EH (cell line): ENCODE results near the gene MORN5.
"Not testable (repeated sequence)": the region's sequence is repeated elsewhere in the genome, so short reads cannot be mapped to it uniquely, and the experiment has no call there.

Experiments used
- DNase-seq: peaks from one replicate; pipeline ENCODE4 v3.0.0-alpha.2; 2015; ENCODE audit warnings: low read depth

MORN5 gene

DNA sequence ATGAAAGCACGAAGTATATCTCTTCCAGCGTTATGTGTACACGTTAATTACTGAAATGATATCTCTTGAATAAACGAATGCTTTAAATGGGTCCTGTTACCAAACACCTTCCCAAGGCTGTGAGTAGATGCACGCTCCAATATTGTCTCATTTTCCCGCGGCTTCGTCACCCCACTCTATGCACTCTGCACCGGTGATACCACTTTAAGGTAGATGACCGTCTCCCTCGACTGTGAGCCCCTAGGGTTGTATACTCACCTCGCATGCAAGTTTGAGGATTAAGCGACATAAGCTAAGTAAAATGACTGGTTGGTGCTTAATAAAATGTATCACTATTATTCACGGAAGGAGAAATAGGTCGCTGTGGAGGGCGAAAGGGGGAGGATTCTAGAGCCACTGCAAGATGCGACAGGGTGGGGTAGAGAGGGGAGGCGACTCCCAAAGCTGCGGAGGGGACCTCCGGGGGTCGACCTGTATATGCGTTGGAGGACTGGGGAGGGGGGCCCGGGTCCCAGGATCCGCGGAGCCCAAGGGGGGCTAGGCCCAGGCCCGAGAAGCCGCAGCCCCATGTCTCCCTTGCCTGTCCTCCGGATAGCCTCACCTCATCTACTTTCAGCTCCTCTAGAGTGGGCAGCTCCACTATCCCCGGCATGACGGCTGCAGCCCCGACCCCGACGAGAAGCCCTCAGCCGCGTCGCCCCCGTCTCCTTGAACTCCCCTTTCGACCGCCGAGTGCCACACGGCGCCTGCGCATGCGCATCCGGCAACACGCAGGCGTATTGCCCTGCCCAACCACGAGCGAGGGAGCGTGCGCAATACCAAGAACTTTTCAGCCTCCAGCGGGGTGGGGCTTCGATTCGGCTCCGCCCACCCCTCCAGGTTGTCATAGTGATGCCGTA lies at the start of gene MORN5, which contains the start of gene NDUFA8:
Gene MORN5, plus strand, starts transcription at position 883 of the 899 bp plus-strand sequence. CDS start 65 bp downstream, outside the sequence.
Gene NDUFA8, minus strand, starts transcription at position 754 of the 899 bp plus-strand sequence. Its CDS starts 102 bp downstream, at position 652.
- DNase-seq = peak; percentile 96

DNA sequence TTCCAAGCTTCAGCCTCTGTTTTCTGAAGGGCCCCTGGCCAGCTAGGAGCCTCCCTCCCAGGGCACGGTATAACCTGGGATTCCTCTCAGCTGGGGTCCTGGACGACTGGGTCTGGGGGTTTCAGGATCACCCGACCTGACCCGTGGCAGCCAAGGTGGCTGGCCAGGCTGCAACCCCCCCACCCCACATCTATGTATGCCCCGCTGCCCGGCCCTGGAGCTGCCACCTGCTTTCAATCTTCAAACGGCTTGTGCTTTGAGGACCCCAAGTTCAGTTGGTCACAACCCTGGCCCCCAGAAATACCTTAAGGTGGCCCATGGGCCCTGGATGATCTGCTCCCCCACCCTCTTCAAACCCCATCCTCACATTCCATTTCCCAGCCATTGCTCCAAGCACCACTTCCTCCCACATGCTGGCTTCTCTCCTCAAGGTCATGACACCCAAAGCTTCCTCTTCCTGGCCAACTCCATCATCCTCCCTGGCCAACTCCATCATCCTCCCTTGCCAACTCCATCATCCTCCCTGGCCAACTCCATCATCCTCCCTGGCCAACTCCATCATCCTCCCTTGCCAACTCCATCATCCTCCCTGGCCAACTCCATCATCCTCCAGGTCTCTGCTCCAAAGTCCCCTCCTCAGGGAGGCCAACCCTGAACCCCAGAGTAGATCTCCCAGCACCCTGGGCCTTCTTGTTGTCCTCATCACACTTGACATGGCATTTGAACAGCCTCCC lies 49.4 kb upstream of the MORN5 start:
- no peak for DNase-seq

DNA sequence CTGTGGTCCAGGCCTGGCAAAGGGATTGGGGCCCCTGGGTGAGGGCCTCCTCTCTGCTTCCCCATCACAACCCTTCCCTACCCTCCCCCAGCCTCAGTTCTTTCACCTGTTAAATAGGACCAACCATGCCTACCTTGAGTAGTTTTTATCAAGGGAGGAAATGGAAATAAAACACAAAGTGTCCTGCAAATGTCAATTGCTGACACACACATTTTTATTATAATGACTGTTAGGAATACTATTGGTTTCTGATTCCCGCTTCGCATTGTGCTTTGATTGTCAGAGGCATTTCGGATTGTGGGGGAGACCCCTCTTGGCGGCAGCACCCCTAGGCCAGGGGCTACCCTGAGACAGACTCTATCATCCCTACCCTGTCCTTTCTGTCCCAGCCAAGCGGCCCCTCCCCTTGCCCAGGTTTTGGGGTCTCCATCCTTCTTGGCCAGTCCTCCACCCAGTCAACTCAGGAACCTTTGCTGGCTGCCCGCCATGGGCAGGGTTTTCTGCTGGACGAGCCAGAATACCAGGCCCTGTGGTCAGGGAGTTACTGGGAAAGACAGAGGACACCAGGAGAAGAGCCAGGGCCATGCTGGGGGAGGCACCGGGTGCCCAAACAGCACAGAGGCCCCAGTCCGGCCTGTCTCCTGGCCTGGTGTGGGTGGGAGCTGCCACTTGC lies 48.2 kb upstream of the MORN5 start:
- no peak for DNase-seq

DNA sequence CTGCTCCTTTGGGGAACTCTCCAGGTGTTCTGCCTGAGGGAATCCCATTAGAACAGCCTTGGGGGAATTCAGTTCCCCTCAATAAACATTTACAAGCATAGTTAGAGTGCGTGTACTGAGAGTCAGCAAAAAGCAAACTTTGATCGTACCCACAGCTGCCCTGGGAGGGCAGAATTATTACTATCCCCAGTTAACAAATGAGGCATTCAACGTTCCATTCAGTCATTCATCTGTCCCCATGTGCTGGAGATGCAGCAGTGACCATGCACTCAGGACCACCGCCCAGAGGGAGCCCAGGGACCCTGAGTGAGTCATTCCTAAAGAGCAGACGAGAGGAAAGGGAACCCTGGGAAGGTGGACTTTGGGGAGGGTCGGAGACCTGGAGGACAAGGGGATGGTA lies 47.5 kb upstream of the MORN5 start:
- no peak for DNase-seq

DNA sequence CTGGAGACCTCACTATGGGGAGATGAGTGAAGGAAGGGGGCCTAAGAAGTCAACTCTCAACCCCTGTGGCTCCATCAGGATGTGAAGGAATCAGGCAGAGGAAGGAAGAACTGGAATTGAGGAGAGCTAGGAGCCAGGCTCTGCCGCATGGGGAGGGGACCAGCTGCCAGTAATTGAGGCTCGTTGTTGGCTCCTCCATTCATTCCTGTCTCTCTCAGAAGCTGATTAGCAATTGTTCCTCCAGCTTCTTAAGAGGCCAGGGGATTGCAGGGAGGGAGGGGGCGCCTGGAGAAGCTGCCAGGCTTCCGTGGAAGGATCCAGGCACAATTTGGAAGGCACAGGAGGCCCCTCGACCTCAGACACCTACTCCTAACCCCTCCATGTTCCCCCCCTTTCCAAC lies 46.1 kb upstream of the MORN5 start:
- no peak for DNase-seq

DNA sequence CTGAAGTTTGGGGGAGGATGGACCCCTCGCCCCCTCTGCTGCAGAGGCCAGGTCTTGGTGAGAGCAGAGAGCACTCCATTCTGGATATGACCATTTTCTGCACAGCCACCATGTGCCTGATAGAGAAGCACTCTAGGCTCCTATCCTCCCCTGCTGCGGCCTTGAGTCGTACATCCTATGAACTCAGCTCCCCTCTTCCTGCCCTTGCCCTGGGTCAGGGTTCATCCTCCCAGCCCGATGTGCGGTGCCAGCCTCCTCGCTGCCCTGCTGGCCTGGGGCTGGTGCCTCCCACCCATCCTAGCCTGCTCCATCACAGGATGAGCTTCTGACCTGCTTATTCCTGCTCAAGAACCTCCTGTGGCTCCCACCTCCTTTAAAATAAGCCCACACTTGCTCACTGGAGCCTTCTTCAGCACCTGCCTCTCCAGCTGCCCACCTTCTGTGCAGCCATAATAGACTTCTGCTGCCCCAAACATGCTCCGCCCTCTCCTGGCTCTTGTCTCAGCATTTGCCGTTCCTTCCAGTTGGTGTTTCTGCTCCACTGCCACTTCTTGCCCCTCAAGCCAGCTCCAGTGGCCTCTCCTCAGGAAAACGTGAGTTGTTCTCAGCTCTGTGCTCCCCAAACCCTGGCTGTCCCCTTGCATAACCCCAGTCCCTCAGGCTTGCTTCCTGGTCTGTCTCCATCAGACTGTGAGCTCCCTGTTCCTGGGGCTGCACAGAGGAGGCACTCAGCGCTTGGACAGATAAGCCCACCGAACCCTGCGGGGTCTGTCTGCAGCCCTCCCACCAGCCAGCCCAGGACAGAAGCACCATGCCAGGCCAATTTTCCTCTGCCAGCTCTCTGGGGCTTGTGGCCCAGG lies 44.3 kb upstream of the MORN5 start:
- DNase-seq = no peak

DNA sequence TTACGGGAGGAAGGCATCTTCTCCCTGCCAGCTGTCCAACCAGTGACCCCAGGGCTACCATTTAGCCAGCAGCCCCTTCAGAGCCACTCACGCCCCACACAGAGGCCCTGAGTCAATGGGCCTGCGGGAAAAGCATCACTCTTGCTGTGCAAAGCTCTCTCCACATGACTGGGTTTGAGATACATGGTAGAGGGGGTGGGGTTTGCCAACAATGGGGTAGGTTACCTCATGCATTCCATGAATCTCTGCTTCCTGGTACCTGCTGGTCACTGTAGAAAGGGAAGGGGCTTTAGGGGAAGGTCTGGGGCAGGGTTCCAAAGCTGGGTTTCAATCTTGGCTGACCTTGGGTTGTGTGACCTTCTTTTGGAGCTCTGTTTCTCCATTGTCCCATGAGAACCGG lies 43.7 kb upstream of the MORN5 start:
- no peak for DNase-seq

DNA sequence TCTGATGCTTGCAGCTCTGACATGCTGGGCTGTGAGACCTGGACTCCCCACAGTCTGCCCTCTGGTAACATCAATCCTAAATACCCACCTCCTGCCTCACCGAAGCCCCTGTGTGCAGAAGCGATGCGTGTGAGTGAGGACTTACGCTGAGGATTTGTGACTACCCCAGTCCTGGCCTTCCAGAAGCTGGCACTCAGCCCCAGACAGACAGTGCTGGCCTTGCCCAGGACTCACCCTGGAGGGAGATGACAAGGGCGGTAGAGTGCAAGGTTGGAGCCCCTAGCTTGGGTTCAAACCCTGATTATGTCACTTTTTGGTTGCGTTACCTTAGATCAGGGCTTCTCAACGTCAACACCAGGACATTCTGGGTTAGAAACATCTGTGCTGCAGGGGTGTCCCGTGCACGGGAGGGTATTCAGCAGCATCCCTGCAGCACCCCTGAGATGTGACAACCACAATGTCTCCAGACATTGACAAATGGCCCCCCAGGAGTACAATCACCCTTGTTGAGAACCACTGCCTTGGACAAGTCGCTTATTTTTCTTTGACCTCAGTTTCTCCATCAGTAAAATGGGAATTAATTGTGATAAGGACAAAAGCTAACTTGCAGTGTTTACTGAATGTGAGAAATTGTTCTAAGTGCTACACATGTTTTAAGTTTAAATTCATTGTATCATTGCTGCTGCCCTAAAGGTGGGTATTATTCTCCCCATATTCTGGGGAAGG lies 43.1 kb upstream of the MORN5 start:
- DNase-seq = no peak

DNA sequence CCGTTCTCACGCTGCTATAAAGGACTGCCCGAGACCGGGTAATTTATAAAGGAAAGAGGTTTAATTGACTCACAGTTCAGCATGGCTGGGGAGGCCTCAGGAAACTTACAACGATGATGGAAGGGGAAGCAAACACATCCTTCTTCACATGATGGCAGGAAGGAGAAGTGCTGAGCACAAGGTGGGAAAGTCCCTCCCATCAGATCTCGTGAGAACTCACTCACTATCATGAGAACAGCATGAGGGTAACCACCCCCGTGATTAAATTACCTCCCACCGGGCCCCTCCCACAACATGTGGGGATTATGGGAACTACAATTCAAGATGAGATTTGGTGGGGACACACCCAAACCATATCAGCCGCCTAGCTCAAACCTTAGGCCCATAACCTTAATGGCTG lies 42.5 kb upstream of the MORN5 start:
- not testable (repeated sequence) for DNase-seq

DNA sequence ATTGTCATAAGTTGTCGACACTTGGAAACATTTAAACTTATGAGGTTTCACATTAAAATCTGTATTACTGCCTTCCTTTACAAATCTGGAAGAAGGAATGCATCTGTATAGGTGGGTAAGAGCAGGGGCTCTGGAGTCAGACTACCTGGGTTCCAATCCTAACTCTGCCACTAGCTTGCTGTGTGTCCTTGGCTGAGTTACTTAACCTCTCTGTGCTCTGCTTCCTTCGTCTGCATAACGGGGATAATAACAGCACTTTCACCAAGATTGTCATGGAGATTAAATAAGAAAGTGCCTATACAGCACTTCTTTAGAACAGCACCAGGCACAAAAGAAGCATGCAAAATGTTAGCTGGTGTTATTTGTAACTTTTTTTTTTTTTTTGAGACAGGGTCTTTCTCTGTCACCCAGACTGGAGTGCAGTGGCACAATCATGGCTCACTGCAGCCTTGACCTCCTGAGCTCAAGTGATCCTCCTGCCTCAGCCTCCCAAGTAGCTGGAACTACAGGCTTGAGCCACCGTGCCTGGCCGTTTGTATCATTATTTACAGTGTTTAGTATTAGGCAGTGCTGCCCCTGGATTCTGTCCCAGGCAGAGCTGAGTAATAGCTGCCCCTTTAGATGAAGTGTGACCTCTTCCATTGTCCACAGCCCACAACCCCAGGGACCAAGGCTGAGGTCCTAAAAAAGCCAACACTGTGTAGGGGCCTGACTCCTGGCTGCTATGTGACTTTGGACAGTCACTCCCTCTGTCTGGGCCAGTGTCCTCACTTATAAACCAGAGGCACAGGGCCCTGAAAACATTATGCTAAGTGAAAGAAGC lies 41.2 kb upstream of the MORN5 start:
- no peak for DNase-seq

DNA sequence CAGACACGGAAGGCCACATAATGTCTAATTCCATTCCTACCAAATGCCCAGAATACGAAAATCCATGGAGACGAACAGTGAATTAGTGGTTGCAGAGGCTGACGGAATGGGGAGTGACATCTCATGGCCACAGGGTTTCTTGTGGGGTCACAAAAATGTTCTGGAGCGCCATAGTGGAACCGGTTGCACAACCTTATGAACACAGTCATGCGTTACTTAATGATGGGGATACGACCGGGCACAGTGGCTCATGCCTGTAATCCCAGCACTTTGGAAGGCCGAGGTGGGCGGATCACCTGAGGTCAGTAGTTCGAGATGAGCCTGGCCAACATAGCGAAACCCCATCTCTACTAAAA lies 40.6 kb upstream of the MORN5 start:
- no peak for DNase-seq

DNA sequence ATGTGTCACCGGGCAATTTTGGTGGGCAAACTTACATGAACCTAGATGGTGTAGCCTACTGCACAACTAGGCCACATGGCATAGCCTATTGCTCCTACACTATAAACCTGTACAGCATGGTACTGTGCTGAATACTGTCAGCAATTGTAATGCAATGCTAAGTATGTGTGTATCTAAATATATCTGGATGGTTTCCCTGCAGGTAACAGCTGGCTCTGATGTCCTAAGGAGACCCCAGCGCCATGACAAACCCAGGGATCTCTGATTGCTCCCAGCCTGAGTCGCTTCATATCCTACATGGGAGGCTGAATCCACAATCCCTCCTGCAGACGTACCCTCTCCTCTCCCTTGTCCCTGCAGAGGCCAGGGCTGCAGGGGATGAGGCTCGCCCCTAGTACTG lies 40.0 kb upstream of the MORN5 start:
- DNase-seq = no peak

DNA sequence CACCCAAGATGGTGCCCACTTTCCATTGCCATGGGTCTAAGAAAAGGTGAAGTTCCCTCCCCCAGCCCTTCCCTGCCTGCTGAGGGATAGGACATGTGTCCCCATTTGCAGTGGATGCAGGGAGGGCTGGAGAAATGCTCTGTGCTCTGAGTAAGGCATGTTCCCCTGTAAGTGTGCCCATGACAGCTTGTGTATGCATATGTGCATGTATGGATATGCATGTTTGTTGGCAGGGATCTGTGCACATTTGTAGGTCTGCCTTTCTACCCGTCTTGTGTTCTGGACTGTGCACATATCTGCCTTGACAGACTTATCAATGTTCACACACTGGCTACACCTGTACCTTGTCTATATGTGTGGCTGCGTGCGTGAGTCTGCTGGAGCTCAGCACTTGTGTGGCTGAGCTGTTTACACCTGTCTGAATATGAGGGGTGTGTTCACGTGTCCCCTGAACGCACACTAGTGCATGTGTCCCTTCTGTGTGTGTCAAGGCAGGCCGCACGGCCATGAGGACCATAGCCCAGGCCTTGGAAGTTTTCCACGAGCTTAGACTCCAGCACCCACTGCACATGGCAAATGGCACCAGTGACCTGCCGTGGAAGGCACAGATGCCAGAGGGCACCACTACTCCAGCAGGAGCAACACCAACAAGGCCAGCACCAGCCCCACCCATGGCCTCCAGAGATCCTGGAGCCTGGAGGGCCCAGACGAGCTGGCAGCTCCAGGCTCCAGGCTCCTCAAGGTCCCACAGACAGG lies 39.2 kb upstream of the MORN5 start:
- no peak for DNase-seq

DNA sequence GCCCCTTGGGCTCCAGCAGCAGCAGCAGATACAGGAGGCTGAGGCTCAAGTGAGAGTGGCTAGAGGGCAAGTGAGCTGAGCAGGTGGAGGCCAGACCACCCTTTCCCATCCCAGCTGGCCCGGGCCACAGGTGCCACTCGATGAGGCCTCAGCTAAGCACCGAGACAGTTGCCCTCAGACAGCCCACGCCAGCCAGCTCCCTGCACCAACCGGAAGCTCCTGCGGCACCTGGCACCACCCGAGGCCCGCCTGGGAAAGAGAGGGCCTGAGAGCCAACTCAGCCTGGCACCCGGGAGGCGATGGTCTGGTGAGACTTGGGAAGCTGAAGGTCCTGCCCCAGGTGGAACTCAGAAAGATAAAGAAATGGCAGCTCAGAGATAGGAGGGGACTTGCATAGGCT lies 38.3 kb upstream of the MORN5 start:
- no peak for DNase-seq

DNA sequence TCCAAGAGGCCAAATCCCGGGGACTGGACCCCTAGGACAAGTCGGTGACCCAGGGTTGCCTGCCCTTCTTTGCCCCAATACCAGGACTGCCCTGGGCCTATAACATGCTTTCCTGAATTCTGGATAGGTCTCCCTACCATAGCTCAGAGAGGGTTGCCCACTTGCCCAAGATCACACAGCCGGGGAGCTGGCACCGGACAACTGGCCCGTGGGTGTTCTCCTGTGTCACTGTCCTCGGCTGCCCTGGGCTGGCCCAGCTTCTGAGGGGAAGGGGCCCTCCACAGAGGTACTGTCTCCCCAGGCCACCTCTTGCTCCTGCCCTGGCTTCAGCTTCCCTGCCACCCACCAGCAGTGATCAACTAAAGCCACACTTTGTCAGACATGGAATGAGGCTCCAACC lies 37.8 kb upstream of the MORN5 start:
- no peak for DNase-seq

DNA sequence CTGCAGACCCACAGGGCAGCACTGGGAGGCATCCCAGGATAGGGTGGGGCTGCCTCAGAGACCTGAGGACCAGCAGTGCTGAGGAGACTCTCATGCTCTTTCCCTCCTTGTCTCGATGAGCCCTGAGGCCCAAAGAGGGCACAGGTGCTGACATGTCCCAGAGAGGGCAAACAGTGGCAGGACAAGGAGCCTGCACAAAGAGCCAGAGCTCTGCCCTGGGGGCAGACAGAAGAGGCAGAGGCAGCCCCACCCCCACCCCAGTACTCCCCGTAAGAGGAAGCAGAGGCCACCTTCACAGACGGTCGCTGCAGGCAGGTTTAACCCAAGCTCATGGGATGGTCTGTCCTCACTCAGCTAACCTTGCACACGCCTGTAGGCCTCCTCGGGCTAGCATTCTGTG lies 37.2 kb upstream of the MORN5 start:
- no peak for DNase-seq

DNA sequence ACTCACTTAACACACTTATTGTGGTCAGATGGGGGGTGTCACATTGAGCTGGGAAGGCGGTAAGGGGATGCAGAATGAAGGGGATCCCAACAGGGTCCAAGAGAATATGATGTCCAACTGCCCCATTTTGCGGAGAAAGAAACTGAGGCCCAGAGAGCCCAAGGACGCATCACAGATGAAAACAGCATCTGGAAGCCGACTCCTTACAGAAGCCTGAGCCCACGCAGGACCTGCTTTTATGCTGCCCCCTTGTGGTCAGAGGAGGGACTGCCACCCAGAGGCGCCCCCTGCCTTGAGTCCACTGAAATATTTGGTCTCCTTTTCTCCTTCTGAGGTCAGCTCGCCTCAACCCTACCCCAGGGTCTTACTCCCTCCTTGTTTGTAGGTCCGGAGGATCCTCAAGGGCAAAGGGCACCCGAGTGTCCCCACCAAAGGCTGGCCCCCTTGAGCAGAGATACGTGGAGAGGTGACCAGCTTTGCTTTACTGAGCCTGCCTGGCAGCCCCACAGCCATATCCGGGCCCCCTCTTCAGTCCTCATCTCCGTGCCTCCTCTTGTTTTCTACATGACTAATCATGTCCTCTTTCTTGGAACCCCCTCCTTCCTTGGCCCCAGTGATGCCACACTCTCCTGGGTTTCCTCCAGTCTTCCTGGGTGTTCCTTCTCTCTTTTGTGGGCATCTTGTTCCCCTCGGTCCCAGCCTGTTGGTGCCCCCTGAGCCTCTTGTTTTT lies 36.6 kb upstream of the MORN5 start:
- peak; percentile 72 for DNase-seq

DNA sequence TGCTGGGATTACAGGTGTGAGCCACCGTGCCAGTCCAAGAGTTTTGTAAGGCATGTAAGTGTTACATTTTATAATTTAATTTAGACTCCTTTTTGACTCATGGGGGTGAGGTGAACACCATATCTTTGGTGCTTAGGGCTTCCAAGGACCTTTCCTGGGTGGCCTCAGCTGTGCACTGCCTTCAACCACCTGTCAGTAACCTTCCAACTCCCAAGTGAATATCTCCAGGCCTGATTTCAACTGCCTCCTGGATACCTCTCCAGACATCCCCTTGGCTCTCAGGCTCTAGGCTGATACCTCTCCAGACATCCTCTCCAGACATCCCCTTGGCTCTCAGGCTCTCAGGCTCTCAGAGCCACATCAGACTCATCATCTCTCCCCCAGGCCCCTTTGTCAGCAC lies 35.7 kb upstream of the MORN5 start:
- DNase-seq = no peak

DNA sequence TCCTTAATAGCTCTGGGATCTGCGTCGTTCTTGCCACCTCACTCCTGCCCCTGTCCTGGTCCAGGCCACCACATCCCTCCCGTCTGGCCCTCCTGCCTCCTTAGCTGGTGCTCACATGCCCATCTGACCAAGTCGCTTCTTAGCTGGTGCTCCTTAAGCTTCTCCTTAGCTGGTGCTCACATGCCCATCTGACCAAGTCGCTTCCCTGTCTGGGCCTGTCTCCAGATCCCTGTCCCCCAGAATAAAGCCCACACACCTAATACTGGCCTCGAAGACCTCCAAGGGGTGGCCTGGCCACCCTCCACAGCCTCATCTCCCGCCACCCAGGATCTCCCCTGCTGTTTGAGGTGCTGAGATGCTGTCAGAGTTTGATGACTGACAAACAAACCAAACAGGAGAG lies 35.2 kb upstream of the MORN5 start:
- DNase-seq = no peak
